22Rv1 (cell line): ENCODE data around the gene ANAPC13.

Source experiments
- H3K27ac ChIP-seq: fragments of 450-650 bp; 2 replicates; pipeline ENCODE4 v1.5.1; 2017
- ZFX ChIP-seq: fragments of 450-650 bp; IDR thresholded peaks from 2 replicates; pipeline ENCODE4 v1.6.1; 2017; ENCODE audit warnings: antibody characterized with exemption, borderline replicate concordance
- TF ChIP-seq, protein P1 (sequence below): fragments of 450-650 bp; IDR thresholded peaks from 2 replicates; pipeline ENCODE4 v1.5.1; 2017; ENCODE audit warnings: mild to moderate bottlenecking

Gene ANAPC13

DNA sequence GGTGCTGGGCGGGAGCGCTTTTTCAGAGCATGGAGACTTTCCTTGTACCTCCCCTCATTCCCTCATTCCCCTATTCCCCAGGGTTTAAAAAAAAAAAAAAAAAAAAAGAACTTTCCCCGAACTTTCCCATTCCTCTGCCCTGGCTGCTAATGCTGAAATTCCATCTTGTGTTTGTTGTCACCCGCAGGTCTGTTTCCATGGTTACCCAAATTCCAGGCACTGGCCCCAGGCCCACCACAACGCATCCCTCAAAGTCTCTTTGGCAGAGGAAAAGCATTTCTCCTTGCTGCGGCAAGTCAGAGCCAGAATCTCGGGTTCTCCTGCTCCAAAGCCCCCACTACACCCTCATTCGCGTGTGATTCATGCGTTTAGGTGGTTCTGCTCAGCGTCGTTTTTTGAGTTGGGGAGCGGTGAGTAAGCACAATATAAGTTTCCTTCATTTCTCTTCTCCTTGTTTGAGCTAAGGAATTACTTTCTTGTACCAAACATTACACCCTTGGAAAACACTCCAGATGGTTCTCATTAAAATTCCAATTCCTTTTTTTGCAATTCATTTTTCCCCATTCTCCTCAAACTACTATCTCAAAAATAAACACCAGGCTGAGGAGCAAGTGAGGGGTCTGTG is 21.6 kb downstream of the ANAPC13 start:
- TF ChIP-seq, protein P1, sequence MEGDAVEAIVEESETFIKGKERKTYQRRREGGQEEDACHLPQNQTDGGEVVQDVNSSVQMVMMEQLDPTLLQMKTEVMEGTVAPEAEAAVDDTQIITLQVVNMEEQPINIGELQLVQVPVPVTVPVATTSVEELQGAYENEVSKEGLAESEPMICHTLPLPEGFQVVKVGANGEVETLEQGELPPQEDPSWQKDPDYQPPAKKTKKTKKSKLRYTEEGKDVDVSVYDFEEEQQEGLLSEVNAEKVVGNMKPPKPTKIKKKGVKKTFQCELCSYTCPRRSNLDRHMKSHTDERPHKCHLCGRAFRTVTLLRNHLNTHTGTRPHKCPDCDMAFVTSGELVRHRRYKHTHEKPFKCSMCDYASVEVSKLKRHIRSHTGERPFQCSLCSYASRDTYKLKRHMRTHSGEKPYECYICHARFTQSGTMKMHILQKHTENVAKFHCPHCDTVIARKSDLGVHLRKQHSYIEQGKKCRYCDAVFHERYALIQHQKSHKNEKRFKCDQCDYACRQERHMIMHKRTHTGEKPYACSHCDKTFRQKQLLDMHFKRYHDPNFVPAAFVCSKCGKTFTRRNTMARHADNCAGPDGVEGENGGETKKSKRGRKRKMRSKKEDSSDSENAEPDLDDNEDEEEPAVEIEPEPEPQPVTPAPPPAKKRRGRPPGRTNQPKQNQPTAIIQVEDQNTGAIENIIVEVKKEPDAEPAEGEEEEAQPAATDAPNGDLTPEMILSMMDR: no peak
- no peak for TF ChIP-seq ZFX
- H3K27ac ChIP-seq: no peak overlapping the region

DNA sequence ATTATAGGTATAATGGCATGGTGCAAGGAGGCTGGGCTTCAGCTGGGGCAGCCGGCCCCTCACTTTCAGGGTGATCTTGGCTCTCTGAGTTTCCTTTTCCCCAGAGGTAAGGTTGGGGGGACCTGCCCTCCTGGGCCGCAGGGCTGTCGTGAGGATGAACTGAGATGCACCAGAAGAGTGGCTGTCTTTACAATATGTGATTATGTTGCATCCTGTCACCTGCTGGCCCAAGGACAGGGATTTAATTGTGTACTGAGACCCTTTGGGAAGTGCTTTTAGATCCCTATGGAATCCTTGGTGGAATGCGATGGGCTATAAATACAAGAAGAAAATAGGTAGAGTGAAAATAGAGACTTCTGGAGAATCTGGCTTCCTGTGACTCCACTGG is 22.1 kb downstream of the ANAPC13 start:
- TF ChIP-seq, protein P1: no peak
- TF ChIP-seq ZFX: no peak
- no peak overlapping the region for H3K27ac ChIP-seq

DNA sequence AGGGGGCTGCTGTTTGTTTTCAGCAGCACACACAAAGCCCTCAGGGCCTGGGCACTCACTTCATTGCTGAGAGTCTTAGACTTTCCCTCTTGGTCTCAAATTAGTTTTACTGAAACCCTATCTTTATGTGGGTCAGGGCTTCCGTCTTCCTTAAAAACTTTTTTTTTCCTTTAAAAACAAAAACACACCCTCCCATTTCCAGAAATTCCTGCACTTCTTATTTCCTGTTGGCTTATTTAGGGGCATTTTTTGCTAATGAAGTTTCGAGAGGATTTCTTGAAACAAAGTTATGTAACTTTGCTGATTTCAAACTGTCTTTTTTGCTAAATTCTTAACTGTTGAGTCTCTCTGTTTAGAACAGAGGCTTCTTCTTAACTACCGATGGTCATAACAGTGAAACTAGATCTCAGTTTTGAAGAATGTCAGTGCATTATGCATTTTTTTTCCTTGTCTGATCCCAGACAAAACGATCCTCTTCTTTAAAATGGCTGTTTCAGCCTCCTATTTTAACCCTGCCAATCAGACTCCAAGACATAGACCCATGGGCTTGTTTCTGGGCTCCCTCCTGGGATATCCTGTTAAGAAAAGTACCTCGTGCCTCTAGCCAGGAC is 23.3 kb downstream of the ANAPC13 start:
- H3K27ac ChIP-seq: no peak overlapping the region
- TF ChIP-seq, protein P1: no peak
- TF ChIP-seq ZFX: no peak

DNA sequence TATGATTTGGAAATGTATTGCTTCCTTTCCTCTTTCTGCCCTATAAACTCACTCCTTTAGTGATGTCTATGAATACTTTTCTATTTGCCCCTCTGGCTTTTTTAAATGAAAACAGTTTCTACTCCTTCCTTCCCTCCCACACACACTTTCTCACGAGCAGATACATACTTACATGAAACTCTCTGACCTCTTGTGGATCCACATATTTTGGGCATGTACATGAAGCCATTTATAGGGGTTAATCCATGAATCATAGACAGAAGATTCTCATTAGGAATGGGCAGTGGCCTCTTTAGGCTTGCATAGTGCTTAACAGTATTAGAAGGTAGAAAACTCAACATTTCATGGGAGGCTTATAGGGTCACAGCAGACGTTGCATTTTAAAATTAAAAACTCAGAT is 24.8 kb downstream of the ANAPC13 start:
- no peak for TF ChIP-seq ZFX
- TF ChIP-seq, protein P1: no peak
- H3K27ac ChIP-seq: no peak overlapping the region

DNA sequence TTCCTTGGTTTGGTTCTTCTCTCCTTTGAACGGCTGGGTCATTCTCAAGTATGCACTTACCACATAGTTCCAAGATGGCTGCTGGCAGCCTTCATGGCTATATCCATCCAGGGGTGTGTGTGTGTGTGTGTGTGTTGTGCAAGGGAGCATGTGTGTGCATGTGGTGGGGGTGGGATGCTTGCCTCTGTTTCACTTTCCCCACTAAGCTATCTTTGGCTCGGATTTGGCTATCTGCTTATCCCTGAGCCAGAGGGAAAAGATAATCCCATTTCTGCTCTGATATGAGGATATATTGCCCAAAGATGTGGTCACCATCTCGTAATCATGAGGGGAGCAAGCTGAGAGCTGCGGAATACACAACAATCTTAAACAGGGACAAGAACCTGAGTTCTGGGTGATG is 26.2 kb downstream of the ANAPC13 start:
- TF ChIP-seq, protein P1: no peak
- TF ChIP-seq ZFX: no peak
- no peak overlapping the region for H3K27ac ChIP-seq

DNA sequence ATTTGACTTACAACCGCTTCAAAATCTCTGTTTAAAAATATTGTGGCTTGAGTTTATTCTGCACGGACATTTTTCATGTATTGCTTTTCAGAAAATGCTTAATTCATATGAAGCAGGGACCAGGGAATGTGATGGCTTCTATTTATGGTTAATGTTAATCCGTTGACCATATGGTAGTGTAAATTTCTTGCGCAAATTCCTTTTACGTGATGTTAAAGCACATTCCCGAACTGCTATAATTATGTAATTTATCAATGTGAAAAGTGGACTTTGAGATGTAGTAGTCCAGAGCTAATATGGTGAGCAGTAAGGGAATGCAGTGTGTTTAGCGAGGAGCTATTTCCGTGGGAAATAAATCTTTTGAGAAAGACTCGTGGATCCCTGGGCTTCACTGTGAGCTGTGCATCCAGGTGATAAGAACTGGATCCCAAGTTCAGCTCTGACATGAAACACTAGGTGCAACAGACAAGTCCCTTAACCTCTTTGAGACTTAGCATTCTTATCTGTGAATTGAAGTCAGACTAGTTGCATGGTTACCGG is 27.3 kb downstream of the ANAPC13 start:
- no peak overlapping the region for H3K27ac ChIP-seq

More for the DNA sequence above, 27.3 kb downstream of the ANAPC13 start:
- TF ChIP-seq ZFX: no peak
- TF ChIP-seq, protein P1: no peak
